NOMO-1 (cell line): ENCODE data around the gene IL15.
"Not testable (repeated sequence)": the region's sequence is repeated elsewhere in the genome, so short reads cannot be mapped to it uniquely, and the experiment has no call there.

Experiments used
- DNase-seq, 2 experiments: peaks; one replicate each; lab custom pipeline; 2025; ENCODE audit not compliant: unreplicated experiment in 2 of 2; lab: John Stamatoyannopoulos, UW

The IL15 gene

DNA sequence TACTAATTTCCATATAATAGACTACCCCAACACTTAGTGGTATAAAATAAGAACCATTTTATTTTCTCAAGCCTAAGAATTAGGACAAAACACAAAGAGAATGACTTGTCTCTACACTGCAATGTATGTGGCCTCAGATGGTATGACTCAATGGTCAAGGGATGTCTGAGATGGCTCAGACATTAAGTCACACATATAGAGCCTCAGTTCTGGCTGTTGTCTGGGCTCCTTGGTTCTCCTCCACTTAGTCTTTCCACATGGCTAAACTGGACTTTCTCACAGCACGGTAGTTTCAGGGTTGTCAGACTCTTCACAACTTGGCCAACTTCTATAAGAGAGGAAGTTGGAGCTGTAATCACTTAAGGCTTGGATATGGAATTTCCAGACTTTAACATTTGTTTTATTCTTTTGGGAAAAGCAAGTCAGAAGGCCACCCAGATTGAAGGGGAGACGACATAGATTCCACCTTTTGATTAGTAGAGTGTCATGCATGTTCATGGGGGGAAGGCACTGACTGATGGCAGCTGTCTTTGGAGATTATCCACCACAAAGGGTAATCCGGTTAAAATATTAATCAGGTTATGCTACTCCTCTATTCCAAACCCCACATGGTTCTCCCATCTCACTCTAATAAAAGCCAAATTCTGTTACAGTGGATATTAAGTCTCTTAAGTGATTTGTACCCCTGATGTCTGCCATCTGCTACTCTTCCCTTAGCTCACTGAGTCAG, 9.4 kb downstream of the IL15 start:
- DNase-seq: no peak

DNA sequence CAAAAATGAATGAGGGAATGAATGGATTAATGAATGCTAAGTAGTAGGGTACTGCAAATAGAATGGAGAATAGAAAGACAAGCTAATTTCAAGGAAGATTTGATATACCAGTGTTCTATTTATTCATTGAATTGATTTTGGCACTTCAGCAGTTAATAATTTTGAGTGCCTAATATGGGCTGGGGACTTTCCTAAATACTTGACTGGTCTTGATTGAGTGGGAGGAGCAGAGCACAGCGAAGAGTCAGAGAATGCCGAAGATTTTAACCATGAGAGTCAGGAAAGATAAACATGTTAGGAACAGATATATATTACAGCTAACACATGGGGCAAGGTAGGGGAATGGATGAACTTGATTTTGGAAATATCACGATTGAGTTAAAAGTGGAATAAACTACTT, 10.6 kb downstream of the IL15 start:
- DNase-seq: no peak

DNA sequence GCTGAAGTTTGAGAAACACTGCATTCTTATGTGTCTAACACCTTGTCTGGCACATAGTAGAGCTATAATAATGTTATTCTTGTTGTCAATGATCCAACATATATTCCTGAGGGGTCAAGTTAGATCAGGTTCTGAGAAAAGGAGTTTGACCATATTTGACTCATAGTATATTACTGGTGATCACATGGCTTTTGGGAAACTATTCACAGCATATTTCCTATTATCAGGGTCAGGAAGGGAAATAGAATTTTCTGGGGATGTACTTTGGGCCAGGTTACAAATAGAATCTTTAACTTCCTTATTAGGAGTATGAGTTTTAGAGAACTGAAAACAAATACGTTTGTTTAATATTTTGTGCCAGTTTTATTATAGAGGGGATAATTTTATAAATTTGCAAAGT, 11.6 kb downstream of the IL15 start:
- no peak for DNase-seq

DNA sequence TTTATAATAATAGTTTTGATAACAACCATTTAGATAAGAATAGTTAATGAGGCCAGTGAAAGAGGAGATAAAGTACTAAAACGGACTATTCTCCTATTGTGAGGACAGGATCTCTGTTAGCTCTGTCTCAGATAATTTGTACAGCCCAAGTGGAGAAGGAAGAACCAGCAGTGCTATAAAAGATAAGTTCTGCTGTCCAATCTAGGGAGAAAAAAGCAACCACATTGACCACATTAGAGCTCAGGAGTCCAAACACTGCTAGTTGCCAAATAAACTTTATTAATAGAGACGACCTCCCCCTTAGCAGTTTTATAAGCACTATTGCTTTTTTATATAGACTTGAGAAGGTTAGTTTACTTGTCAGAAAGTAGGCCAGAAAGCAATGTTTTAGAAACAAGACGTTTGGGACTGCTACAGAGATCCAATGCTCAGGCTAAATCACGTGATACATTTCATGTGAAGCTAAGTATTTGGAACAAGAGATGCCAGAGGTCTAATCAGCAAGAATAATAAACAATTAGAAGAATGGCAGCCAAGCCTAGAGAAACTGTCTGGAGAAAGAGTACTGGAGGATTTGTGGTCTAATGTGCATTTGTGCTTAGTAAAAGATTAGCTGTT, 15.9 kb downstream of the IL15 start:
- no peak for DNase-seq

DNA sequence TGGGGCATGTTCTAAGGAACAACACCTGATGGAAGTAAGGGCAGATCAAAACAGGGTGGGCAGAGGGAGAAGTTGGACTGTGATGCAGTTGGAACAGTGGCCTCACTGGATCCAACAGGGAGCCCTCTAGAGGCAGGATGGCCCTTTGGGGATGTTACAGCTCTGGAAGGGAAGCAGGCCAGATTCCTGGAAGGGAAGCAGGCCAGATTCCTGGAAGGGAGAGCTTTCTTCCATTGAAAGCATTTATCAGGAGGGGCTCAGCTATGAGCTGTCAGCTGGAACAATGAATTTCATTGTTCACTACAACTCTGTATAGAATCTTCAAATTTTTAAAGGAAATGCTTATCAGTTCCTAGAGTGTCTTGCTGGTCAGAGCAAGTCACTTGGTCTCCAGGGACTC, 17.7 kb downstream of the IL15 start:
- DNase-seq: no peak

DNA sequence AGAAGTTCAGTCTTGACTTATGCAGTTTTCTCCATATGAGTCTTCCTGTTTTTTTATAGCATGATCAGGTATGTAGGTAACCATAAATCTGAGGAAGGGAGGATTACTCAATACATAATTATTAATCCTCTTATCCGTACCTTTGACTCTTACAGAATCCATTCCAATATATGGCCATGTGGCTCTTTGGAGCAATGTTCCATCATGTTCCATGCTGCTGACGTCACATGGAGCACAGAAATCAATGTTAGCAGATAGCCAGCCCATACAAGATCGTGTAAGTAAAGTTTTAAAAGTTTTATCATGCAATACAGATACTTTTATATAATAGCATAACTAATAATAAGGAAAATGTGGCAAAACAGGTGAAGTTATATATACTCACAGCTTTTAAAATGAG, 19.6 kb downstream of the IL15 start:
- DNase-seq: no peak

DNA sequence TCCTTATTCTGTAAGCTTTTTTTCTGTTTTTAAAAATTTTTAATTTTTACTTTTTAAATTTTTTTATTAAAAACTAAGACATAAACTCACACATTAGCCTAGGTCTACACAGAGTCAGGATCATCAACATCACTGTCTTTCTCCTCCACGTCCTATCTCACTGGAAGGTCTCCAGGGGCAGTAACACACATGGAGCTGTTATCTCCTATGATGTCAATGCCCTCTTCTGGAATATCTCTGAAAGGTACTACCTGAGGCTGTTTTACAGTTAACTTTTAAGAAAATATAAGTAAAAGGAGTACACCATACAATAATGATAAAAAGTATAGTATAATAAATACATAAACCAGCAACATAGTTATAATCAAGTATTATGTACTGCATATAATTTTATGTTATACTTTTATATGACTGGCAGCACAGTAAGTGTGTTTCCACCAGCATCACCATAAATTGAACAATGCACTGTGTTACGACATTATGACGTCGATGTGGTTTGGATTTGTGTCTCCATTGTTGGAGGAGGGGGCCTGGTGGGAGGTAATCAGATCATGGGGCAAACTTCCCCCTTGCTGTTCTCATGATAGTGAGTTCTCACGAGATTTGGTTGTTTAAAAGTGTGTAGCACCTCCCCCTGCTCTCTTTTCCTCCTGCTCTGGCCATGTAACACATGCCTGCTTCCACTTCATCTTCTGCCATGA, 21.3 kb downstream of the IL15 start:
- no peak for DNase-seq

DNA sequence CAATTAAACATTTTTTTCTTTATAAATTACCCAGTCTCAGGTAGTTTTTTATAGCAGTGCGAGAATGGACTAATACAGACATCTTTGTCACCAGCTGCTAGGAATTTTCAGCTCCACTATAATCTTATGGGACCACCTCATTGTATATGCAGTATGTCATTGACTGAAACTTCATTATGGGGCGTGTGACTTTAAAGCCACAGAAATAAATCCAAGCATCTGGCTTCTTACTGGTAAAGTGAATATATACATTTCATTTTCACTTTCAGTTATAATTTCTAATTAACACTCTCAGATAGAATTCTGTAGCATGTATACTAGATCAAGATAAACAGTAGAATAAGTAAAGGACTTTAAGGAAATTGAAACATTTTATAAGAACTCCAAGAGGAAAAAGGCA, 21.9 kb downstream of the IL15 start:
- no peak for DNase-seq

DNA sequence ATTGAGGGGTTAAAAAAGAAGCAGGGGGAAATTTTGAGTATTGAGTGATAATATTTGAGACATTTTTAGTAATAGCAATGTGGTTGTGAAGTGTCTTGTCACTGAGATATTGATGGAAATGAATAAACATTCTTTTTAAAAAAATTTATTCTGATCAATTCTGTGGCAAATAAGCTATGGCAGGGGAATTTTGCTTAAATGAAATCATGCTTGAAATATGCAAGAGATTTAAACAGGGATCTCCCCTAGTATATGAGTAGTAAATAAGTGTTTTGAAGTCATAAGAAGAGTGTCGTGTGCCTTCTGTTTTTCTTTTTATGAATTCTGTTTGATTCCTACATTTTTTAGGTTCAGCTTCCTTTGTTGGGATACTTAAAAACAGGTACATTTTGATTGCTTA, 23.2 kb downstream of the IL15 start:
- no peak for DNase-seq

DNA sequence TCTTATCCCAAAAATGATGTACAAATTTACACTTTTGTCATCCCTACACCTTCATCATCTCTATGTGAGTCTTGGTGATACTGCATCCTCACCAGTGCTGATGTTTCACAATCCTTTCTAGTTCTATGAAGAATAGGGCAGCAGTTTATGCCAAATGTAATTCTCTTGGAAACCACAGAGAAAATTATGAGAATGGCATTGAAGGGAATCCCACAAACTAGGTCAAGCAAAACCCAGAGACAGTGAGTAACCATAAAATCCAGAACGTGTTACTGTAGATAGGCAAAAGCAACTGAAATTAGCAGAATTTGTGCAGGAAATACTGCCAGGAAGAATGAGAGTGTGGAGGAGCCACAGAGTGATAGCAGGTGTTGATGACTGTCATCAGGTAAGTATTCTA, 24.5 kb downstream of the IL15 start:
- no peak for DNase-seq

DNA sequence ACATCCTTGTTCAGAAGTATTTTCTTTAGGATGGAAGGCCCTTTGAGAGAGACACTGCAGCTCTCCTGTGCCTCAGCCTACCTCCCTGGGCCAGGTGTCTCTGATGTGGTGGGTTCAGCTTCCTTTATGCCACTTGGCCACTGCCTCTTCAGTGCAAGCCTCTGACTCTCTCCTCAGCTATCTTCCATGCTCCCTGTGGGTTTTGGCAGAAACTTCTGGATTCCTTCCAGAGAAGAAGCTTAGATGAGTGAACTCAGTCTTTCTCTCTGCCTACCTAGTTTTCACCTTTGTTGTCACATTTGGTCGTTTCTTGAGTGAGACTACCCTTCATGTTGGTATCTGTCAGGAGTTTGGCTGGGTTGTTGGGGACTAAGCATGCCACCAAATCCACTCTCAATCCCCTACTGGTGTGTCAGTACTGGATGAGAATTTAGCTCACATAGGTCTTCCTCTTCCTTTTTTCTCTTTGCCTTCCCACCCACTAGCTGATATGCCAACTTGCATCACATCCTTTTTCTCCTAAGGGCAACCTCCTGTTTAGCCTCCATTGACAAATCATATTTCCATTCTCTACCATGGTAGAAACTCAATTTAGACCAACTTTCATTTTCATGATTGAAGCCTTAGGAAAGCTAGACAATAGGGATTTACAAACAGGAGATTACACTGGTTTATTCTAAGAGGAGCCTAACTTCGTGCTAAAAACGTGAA, 32.0 kb downstream of the IL15 start:
- DNase-seq: no peak

DNA sequence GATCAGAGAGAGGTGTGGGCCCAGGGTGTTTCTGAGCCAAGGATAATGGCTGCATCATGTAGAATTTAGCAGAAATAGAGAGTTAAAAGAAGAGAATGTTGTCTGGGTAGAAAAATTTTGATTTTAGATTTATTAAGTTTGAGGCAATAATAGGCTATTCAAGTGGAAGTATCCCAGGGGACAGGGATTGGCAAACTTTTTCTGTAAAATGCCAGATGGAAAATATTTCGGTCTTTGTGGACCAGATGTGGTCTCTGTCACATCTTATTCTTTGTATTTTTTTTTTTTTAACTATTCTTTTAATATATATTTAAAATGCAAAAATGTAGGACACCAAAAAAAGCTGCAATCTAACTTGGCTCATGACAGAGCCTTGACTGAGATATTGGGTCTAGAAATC, 33.1 kb downstream of the IL15 start:
- no peak for DNase-seq

DNA sequence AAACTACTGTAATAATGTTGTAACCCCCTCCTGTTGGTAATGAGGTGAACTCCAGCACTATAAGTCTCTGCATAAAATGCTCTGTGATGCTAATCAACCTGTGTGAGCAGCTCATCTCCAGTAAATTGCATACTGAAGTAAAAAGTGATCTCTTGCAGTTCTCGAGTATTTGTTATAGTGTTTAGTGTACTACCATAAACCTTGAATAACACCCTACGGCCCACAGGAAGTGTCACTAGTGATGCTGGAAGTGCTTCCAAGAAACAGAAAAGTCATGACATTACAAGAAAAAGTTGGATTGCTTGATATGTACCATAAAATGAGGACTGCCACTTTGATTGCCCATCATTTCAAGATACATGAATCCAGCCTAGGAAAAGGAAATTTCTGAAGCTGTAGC, 39.0 kb downstream of the IL15 start:
- DNase-seq: no peak

DNA sequence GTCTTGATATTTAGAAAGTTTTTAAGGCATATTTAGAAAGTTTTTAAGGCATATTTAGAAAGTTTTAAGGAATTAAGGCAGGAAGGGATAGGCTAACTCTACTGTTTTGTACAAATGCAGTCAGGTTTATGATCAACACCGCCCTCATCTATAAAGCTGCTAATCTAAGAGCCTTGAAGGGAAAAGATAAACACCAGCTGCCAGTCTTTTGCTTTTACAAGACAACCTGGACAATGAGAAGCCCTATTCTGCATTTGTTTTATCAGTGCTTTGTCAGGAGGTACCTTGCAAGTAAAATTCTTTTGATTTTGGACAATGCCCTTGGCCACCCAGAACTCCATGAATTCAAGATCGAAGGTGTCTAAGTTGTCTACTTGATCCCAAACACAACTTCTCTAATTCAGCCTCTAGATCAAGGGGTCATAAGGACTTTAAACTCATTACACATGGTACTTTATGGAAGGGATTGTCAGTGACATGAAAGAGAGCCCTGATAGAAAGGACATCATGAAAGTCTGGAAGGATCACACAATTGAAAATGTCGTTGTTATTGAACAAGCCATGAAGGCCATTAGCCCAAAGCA, 39.8 kb downstream of the IL15 start:
- no peak for DNase-seq

DNA sequence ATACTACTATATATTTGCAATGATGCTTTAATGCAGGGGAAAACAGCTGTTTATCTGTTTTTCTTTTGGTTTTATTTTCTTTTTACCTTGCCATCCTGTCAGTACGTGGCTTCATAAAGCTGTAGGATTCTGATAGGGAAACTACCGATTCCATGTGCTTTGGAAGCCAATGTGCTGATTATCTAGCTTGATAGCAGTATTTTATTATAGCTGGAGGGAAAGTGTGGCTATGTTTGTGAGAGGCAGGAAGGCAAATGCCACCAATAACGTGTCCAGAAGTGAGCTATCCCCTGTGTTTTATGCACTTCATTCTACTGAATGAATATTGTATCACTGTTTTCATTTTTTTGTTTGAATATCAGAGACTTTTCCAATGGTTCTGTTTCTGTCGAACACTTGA, 43.7 kb downstream of the IL15 start:
- DNase-seq: no peak

DNA sequence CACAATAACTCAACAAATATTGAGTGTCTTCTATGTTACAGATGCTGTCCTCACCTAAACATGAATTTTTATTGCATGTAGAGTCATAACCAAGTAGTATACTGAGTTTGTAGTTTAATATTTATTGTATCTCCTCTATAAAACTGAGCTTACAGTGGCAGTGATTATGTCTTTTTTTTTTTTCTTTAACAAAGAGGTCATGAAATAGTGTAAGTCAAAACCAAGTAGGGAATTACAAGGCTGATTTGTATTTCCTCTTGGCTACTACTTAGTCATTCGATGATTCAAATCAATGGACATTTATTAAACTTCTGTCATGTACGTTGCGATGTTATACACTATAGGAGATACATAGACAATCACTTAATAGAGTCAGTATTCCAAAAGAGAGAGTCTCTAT, 48.4 kb downstream of the IL15 start:
- DNase-seq: no peak

DNA sequence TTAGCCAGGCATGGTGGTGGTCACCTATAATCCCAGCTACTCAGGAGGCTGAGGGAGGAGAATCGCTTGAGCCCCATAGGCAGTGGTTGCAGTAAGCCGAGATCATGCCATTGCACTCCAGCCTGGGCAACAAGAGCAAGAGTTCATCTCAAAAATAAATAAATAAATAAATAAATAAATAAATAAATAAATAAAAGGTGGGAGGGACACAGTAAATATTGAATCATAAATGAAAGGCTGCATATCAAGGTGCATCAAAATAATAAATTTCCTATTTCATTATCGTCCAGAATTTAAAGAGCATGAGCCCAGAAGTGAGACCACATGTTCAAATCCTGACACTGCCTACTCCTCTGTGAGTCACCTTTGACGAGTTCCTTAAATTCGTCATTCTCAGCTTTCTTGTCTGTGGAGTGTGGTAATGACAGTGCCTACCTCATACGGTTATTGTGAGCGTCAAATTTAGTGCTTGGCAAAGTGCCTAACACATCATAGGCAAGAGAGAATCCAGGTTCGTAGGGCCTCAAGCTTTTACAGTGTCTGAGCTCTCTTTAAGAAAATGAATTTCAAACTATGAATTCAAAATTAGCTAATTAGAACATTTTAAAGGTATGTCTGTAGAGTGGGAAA, 49.9 kb downstream of the IL15 start:
- DNase-seq: no peak

DNA sequence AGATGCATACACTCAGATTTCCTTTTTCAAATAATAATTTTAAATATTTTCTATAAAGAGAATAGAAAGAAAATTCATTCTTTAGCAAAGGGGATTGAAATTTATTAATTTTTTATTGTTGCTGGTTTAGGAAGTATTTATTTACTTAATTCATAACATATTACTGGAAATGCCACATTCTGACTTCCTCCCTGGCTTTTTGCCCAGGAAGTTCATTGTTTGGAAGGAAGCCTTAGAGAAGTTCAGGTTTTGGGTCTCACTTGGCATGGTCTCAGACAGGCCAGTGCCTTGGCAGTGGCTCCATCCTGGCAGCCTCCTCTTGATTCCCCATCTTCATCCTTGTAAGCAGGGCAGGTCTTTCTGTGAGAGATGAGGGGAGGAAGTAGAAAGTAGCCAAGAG, 50.5 kb downstream of the IL15 start:
- no peak for DNase-seq

DNA sequence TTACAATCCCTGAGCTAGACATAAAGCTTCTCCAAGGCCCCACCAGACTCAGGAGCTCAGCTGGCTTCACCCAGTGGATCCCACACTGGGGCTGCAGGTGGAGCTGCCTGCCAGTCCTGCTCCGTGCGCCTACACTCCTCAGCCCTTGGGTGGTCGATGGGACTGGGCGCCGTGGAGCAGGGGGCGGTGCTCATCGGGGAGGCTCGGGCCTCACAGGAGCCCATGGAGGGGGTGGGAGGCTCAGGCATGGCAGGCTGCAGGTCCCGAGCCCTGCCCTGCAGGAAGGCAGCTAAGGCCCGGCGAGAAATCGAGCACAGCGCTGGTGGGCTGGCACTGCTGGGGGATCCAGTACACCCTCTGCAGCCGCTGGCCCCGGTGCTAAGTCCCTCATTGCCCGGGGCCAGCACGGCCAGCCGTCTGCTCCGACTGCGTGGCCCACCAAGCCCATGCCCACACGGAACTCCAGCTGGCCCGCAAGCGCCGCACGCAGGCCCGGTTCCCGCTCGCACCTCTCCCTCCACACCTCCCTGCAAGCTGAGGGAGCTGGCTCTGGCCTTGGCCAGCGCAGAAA, 53.4 kb downstream of the IL15 start:
- not testable (repeated sequence) for DNase-seq

DNA sequence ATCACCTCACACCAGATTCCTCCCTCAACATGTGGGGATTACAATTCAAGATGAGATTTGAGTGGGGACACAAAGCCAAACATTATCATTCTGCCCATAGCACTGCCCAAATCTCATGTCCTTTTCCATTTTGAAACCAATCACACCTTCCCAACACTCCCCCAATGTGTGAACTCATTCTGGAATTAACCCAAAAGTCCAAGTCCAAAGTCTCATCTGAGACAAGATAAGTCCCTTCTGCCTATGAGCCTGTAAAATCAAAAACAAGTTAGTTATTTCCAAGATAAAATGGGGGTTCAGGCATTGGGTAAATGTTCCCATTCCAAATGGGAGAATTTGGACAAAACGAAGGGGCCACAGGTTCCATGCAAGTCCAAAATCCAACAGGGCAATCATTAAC, 54.9 kb downstream of the IL15 start:
- not testable (repeated sequence) for DNase-seq
